Stimulated activated naive CD8-positive, alpha-beta T cell treated with anti-CD3 and anti-CD28 coated beads, Interleukin-15, Interleukin-2, amounts not matched to agents 100 ng/mL and 50 ng/mL, for 24 hours (primary cell): ENCODE data around the gene ZFPM1.

ENCODE experiments used
- H3K27ac Mint-ChIP-seq: one replicate; pipeline ENCODE4 v1.8.0; 2021; ENCODE audit warnings: mild to moderate bottlenecking, mixed read lengths
- H3K27me3 Mint-ChIP-seq: one replicate; pipeline ENCODE4 v1.8.0; 2021; ENCODE audit warnings: mixed read lengths
- H3K36me3 Mint-ChIP-seq: one replicate; pipeline ENCODE4 v1.8.0; 2021; ENCODE audit warnings: low read depth, mixed read lengths
- H3K4me1 Mint-ChIP-seq: one replicate; pipeline ENCODE4 v1.8.0; 2021; ENCODE audit warnings: low read depth, mixed read lengths
- H3K4me3 Mint-ChIP-seq: one replicate; pipeline ENCODE4 v1.8.0; 2021; ENCODE audit warnings: mild to moderate bottlenecking, mixed read lengths
- H3K9me3 Mint-ChIP-seq: one replicate; pipeline ENCODE4 v1.8.0; 2021; ENCODE audit warnings: mixed read lengths

Gene ZFPM1

DNA sequence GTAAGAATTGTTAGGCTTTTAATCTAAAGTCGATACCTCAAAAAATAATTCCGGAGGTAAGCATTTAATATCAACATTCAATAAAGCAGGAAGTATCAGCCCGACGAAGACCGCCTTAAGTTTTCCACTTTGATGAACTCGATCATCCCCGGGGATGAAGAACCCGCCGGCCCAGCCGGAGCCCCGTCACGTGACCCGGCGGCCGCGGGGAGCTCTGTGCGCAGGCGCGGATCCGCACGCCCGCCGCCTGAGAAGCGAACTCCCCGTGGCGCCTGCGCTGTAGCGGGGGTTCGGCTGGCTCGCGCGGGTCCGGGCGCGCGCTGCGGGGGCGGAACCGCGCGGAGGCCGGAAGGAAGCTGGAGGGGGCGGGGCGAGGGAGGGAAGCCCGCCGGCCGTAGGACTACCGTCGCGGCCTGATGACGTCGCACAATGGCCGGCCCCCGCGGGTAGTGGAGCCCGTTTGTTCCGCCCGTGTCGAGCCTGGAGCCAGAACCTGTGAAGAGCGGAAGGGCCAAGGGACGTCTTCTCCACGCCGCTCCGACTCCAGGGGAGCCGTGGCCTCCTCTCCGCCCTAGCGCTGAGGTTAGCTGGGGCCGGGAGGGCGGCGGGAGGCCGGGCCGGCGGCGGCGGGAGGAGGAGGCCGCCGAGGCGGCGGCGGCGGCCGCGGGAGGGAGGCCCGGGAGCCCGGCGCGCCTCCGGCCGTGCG is 117.1 kb downstream of the ZFPM1 start, which contains the start of gene ZC3H18:
Gene ZC3H18 (plus strand): TSS at position 419 of the 706 bp plus-strand sequence. CDS start 6,721 bp downstream, outside the sequence.
- Mint-ChIP-seq H3K4me1 (peaks cover 53% of the 10 kb centered on the region), H3K9me3 (no peaks in the 10 kb centered on the region), H3K4me3 (peak within 1 kb of the TSS; percentile 90), H3K27me3 (no peaks in the 10 kb centered on the region), H3K36me3 (peaks cover 22% of the 10 kb centered on the region), H3K27ac (peak within 1 kb of the TSS; percentile 94)

DNA sequence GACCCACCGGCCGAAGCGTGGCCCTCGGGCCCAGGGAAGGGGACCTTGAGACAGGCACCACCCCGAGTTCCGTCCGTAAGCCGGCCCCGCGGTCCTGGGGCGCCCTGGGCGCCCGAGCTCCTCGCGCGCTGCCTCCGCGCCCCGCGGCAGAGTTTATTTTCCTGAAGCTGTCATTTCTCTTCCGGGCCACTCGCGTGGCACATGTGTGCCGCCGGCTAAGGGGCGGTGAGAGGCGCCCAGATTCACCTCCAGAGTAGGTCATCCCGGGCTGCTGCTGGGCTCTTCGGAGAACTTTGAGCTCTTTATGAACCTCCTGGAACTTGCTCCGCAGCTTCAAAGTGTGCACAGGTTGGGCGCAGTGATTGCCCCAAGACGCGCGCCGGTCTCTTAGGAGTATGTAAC is 117.6 kb downstream of the ZFPM1 start:
- Mint-ChIP-seq H3K4me3 (peak overlapping the region; percentile 90), H3K4me1 (peaks cover 52% of the 10 kb centered on the region), H3K36me3 (peaks cover 27% of the 10 kb centered on the region), H3K27me3 (no peaks in the 10 kb centered on the region), H3K27ac (peak overlapping the region; percentile 82), H3K9me3 (no peaks in the 10 kb centered on the region)

DNA sequence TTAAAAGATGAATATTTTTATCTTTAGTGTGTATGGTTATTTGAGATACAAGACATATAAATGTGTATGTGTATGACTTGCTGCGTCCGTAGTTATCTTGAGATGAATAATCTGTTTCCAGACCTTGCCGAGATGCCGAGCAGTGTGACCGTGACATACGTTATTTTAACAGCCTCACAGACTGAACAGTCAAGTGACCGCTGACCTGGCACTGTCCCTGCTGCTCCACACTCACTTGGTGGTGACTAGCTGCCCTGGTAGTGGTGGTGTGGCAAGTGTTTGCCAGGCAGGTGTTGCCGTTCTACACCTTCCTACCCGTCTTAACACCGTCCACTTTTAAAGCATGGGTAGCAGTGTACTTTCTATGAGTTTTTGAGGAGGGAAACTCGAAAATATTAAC is 122.2 kb downstream of the ZFPM1 start:
- H3K27me3 Mint-ChIP-seq, result no peaks in the 10 kb centered on the region
- peaks cover 59% of the 10 kb centered on the region for H3K36me3 Mint-ChIP-seq
- no peaks in the 10 kb centered on the region for H3K9me3 Mint-ChIP-seq
- no peak overlapping the region for H3K27ac Mint-ChIP-seq
- peaks cover 51% of the 10 kb centered on the region for H3K4me1 Mint-ChIP-seq
- H3K4me3 Mint-ChIP-seq, result no peak overlapping the region

DNA sequence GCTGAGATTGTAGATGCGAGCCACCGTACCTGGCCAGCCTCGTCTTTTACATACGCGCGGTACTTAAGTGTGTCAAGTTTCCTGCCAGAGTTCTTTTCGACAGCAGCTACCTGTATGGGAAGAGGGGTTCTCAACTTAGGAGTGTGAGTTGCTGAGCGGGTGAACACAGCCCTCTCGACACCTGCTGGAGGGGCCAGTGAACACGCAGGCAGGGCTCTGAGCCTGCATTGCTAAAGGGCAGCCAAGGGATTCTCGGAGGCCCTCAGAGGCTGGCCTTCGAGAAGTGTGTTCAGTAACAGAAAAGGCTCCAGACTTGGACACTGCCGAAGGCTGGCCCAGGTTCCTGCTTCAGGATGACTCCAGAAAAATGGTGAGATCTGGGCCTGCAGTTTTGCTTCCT is 123.2 kb downstream of the ZFPM1 start:
- H3K27ac Mint-ChIP-seq, result no peak overlapping the region
- H3K27me3 Mint-ChIP-seq, result no peaks in the 10 kb centered on the region
- peaks cover 46% of the 10 kb centered on the region for H3K4me1 Mint-ChIP-seq
- H3K9me3 Mint-ChIP-seq, result no peaks in the 10 kb centered on the region
- no peak overlapping the region for H3K4me3 Mint-ChIP-seq
- H3K36me3 Mint-ChIP-seq, result peaks cover 70% of the 10 kb centered on the region

DNA sequence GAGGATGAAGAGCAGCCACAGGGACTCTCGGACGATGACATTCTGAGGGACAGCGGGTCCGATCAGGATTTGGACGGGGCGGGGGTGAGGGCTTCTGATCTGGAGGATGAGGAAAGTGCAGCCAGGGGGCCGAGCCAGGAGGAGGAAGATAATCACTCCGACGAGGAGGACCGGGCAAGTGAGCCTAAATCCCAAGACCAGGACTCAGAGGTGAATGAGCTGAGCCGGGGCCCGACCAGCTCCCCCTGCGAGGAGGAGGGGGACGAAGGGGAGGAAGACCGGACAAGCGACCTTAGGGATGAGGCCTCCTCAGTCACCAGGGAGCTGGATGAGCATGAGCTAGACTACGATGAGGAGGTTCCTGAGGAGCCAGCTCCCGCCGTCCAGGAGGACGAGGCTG is 124.1 kb downstream of the ZFPM1 start:
- Mint-ChIP-seq H3K27me3 (no peaks in the 10 kb centered on the region), H3K36me3 (peaks cover 67% of the 10 kb centered on the region), H3K27ac (peak overlapping the region; percentile 47), H3K4me1 (peaks cover 42% of the 10 kb centered on the region), H3K4me3 (no peak overlapping the region), H3K9me3 (no peaks in the 10 kb centered on the region)

DNA sequence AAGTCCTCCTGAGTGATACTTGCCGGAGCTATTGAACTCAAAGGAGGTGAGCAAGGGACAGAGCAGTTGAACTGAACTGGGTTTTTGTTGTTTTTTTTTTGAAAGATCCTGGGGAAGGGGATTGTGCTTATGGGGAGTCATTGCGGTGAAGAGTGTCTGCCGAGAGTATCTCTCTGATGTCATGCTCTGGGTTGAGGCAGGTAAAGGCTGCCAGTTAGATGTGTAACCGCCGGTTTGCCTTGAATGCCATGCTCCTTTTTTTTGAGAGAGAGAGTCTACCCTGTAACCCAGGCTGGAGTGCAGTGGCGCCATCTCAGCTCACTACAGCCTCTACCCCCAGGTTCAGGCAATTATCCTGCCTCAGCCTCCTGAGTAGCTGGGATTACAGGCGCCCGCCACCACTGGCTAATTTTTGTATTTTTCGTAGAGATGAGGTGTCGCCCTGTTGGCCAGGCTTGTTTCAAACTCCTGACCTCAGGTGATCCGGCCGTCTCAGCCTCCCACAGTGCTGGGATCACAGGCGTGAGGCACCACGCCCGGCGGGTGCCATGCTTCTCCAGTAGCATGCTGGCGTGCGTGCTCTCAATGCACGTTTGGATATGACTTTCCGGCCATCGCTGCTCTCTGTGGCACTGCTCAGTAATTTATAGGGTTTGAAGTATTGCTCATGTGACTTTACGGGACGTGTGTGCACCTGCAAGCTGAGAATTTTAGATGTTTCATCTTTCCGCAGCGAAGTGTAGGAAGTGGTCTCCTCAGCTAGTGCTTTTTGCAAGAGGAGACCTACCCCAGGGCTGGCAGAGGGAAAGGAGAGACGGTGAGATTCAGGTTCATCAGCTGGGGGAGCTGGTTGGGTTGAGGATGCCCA is 125.6 kb downstream of the ZFPM1 start:
- no peaks in the 10 kb centered on the region for H3K27me3 Mint-ChIP-seq
- peak overlapping the region; percentile 29 for H3K27ac Mint-ChIP-seq
- peaks cover 38% of the 10 kb centered on the region for H3K4me1 Mint-ChIP-seq
- H3K4me3 Mint-ChIP-seq, result peak overlapping the region; percentile 45
- H3K9me3 Mint-ChIP-seq, result no peaks in the 10 kb centered on the region
- peaks cover 65% of the 10 kb centered on the region for H3K36me3 Mint-ChIP-seq

DNA sequence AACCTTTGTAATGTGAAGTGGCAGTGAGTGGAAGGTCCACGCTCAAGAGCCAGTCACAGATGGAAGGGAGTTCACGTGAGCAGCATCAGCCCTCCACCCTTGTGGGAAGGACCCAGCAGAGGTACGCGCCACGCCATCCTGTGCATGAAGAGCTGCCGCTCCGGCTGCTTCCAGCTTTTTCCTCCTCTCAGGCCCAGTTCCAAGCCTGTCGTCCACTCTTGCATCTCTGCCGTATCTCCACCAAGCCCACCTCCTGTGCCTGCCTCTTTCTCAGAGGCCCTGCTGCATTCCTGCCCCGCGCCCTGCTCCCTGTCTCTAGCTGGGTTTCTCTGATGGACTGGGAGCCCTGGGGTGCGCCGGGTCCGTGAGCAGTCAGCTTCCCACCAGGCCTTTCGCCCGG is 127.3 kb downstream of the ZFPM1 start:
- H3K36me3 Mint-ChIP-seq, result peaks cover 61% of the 10 kb centered on the region
- H3K9me3 Mint-ChIP-seq, result no peaks in the 10 kb centered on the region
- H3K4me1 Mint-ChIP-seq, result peaks cover 44% of the 10 kb centered on the region
- H3K4me3 Mint-ChIP-seq, result no peak overlapping the region
- no peaks in the 10 kb centered on the region for H3K27me3 Mint-ChIP-seq
- H3K27ac Mint-ChIP-seq, result no peak overlapping the region

DNA sequence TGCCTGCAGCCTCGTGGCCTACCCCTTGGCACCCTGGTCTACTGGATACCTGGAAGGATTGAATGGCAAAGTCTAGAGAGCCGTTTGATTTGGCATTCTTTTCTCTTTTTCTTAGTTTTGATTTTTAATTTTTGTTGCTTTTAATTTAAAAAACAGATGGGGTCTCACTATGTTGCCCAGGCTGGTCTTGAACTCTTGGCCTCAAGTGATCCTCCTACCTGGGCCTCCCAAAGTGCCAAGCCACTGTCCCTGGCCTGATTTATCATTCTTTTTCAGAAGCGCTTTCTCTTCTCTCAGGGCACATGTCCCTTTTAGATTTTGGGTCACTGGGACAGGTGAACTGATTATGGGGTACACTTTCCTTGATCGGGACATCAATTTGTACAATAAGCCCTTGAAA is 128.0 kb downstream of the ZFPM1 start:
- H3K4me1 Mint-ChIP-seq, result peaks cover 44% of the 10 kb centered on the region
- H3K27ac Mint-ChIP-seq, result no peak overlapping the region
- H3K36me3 Mint-ChIP-seq, result peaks cover 60% of the 10 kb centered on the region
- H3K27me3 Mint-ChIP-seq, result no peaks in the 10 kb centered on the region
- H3K4me3 Mint-ChIP-seq, result no peak overlapping the region
- H3K9me3 Mint-ChIP-seq, result no peaks in the 10 kb centered on the region

DNA sequence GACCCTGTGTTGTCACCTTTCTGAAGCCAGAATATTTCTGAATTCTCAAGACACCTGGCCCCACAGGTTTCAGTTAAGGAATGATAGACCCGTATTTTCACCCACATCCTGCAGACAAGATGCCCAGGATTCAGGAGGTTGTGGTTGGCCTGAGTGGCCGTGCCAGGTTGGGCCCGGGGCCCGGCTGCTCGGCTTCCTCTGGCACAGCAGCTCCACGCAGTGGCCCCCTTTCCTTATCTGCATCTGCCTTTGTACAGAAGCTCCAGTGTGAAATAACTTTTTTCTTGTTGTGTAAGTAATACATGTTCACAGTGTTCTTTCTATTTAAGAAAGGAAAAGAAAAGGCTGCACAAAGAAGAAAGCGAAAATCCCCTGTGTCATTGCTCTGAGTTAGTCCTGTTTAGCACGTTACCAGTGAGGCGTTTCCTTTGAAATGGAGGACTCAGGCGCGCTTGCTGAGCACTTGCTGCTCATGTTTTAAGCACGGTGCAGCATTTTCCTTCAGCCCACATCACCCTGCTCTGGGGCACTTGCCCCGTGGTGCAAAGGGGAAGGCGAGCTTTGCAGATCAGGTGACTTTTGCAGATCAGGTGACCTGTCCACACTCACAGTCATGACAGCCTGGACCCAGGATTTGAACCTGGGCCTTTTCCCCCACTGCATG is 130.0 kb downstream of the ZFPM1 start:
- H3K9me3 Mint-ChIP-seq, result no peaks in the 10 kb centered on the region
- H3K27me3 Mint-ChIP-seq, result no peaks in the 10 kb centered on the region
- H3K36me3 Mint-ChIP-seq, result peaks cover 57% of the 10 kb centered on the region
- H3K4me1 Mint-ChIP-seq, result peaks cover 35% of the 10 kb centered on the region
- no peak overlapping the region for H3K4me3 Mint-ChIP-seq
- H3K27ac Mint-ChIP-seq, result no peak overlapping the region

DNA sequence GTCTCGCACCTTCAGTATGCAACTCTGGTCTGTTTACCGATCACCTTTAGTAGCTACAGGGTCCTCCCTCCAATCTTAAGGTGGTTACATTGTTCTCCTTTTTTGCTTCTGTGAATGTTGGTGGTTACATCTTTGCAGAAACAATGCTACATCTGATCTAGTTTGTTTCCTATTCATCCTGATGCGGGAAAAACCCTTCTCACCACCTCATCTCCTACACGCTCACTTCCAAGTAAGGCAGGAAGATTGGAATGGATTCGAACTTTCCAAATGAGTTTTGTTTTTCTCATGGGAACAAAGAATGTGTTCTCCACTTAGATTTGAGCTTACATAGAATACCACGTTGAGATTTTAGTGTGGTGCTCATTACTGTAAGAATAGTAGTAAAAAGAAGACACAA is 131.6 kb downstream of the ZFPM1 start:
- H3K4me1 Mint-ChIP-seq, result peaks cover 39% of the 10 kb centered on the region
- no peaks in the 10 kb centered on the region for H3K27me3 Mint-ChIP-seq
- no peaks in the 10 kb centered on the region for H3K9me3 Mint-ChIP-seq
- H3K27ac Mint-ChIP-seq, result no peak overlapping the region
- peaks cover 61% of the 10 kb centered on the region for H3K36me3 Mint-ChIP-seq
- no peak overlapping the region for H3K4me3 Mint-ChIP-seq

DNA sequence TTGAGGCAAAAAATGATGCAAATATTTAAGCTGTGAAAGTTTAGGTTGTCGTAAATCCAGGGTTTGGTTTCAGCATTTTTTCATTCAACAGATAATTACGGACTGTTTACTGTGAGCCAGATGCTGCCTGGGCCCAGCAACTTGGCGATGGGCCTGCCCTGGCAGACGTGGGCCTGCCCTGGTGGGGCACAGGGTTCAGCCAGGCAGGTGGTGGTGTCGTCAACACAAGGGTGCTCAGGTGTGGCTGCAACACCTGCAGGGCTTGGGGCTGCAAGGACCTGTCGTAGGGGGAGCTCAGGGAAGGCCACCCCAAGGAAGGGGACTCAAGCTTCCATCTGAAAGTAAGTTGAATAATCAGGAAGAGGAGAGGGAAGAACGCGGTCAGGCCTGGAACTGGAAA is 132.2 kb downstream of the ZFPM1 start:
- H3K9me3 Mint-ChIP-seq, result no peaks in the 10 kb centered on the region
- peaks cover 40% of the 10 kb centered on the region for H3K4me1 Mint-ChIP-seq
- H3K4me3 Mint-ChIP-seq, result no peak overlapping the region
- peak overlapping the region; percentile 82 for H3K27ac Mint-ChIP-seq
- H3K36me3 Mint-ChIP-seq, result peaks cover 60% of the 10 kb centered on the region
- no peaks in the 10 kb centered on the region for H3K27me3 Mint-ChIP-seq

DNA sequence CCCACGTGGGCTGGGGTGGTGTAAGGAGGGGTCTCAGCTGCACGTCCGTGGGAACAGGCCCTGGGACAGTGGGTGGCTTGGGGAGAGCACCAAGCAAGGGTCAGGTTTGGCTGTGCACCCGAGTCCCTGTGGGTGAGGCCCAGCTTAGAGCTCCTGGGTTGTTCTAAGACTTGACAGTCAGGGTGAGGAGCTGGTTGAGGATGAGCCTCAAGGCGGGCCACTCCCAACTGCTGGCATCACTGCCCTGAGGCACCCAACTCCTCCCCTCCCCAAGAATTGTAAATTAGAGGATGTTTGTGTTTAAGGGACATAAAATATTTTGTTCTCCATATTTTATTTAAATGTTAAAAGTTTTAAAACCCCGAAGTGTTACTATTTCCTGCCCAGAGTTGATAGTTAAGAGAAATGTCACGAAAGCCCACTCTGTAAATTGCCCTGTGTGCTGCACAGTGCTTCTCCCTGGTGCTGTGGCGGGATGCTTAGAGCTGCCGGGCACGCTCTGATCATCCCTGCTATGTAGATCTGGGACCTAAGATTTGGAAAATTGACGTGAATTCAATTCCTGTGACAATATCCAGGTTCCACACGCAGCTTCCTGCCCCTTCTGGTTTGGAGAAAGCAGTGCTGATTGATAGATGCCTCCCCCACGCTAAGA is 133.0 kb downstream of the ZFPM1 start:
- no peak overlapping the region for H3K27ac Mint-ChIP-seq
- no peaks in the 10 kb centered on the region for H3K27me3 Mint-ChIP-seq
- H3K9me3 Mint-ChIP-seq, result no peaks in the 10 kb centered on the region
- H3K36me3 Mint-ChIP-seq, result peaks cover 52% of the 10 kb centered on the region
- no peak overlapping the region for H3K4me3 Mint-ChIP-seq
- peaks cover 44% of the 10 kb centered on the region for H3K4me1 Mint-ChIP-seq
